SK-N-SH (cell line): ENCODE measurements around the gene PIGP. TPM values are rescaled to one million over a fixed set of nuclear protein-coding genes. Genes with fewer than 3 reads are reported as not detected.

ENCODE experiments used
- CTCF ChIA-PET: fragments of 300-600, 350-600 bp; formaldehyde crosslinking; extraction: SDS; loops from one replicate; lab custom pipeline; 2021; lab: Yijun Ruan, JAX
- POLR2A ChIA-PET: fragments of 350-600 bp; sonication (Branson Sonifier 250); formaldehyde crosslinking; extraction: SDS; loops from one replicate; lab custom pipeline; 2020; ENCODE audit warnings: antibody characterized with exemption, inconsistent platforms; lab: Yijun Ruan, JAX
- DNase-seq: peaks from one replicate; pipeline ENCODE4 v3.0.0; 2012
- H2AFZ ChIP-seq: fragments of 200-600 bp; sonication (generic); 2 replicates; pipeline ENCODE4 v1.8.1; 2016; ENCODE audit warnings: antibody characterized with exemption, mild to moderate bottlenecking, low read depth
- H3F3A ChIP-seq: fragments of 200-600 bp; sonication (generic); replicated peaks from 2 replicates; pipeline ENCODE3; 2016; ENCODE audit warnings: antibody characterized with exemption, mild to moderate bottlenecking; ENCODE audit not compliant: insufficient read depth
- H3K27ac ChIP-seq, 2 experiments: fragments of 200-500 bp in 1 of 2; fragments of 200-600 bp in 1 of 2; sonication (Bioruptor generic) in 1 of 2; sonication (generic), shearing (Covaris generic) in 1 of 2; 2 replicates each; pipeline versions ENCODE4 v1.5.1 to v1.6.1; 2014 to 2016; ENCODE audit warnings: low read depth in 2 of 2, inconsistent platforms in 1 of 2, low read length in 1 of 2, mild to moderate bottlenecking in 1 of 2, mixed read lengths in 1 of 2
- H3K27me3 ChIP-seq: fragments of 200-600 bp; sonication (generic), shearing (Covaris generic); 2 replicates; pipeline ENCODE4 v1.6.1; 2016; ENCODE audit warnings: mixed run types; ENCODE audit not compliant: insufficient read depth
- H3K36me3 ChIP-seq, 2 experiments: fragments of 200-500 bp in 1 of 2; fragments of 200-600 bp in 1 of 2; sonication (Bioruptor generic) in 1 of 2; sonication (generic) in 1 of 2; replicated peaks in 1 of 2; 2 replicates each; pipeline versions ENCODE3 to v1.5.1; 2014 to 2016; ENCODE audit warnings: low read length in 1 of 2, mild to moderate bottlenecking in 1 of 2; ENCODE audit not compliant: insufficient read depth in 2 of 2, control insufficient read depth in 1 of 2
- H3K4me1 ChIP-seq, 2 experiments: fragments of 200-500 bp in 1 of 2; fragments of 200-600 bp in 1 of 2; sonication (Bioruptor generic) in 1 of 2; sonication (generic), shearing (Covaris generic) in 1 of 2; 2 replicates each; pipeline versions ENCODE4 v1.5.1 to v1.6.1; 2014 to 2016; ENCODE audit warnings: low read depth in 1 of 2, low read length in 1 of 2, mixed run types in 1 of 2; ENCODE audit not compliant: insufficient read depth in 2 of 2, control insufficient read depth in 1 of 2
- H3K4me2 ChIP-seq: fragments of 200-600 bp; sonication (generic), shearing (Covaris generic); 2 replicates; pipeline ENCODE4 v1.6.1; 2017; ENCODE audit warnings: mixed run types
- H3K4me3 ChIP-seq, 2 experiments: fragments of 200-500 bp in 1 of 2; fragments of 200-600 bp in 1 of 2; sonication (Bioruptor generic) in 1 of 2; sonication (generic), shearing (Covaris generic) in 1 of 2; 2 replicates each; pipeline versions ENCODE4 v1.5.1 to v1.8.1; 2014 to 2016; ENCODE audit warnings: low read depth in 2 of 2, inconsistent platforms in 1 of 2, low read length in 1 of 2, mild to moderate bottlenecking in 1 of 2, mixed read lengths in 1 of 2, moderate library complexity in 1 of 2
- H3K79me2 ChIP-seq: fragments of 200-600 bp; sonication (generic); 2 replicates; pipeline ENCODE4 v1.8.1; 2017; ENCODE audit warnings: mild to moderate bottlenecking; ENCODE audit not compliant: insufficient read depth
- H3K9ac ChIP-seq: fragments of 200-600 bp; sonication (generic); 2 replicates; pipeline ENCODE4 v1.6.1; 2017; ENCODE audit warnings: mixed run types
- H3K9me2 ChIP-seq: fragments of 200-600 bp; sonication (generic); 2 replicates; pipeline ENCODE4 v1.6.1; 2017; ENCODE audit warnings: mixed run types
- H3K9me3 ChIP-seq: fragments of 200-600 bp; sonication (generic); 2 replicates; pipeline ENCODE4 v1.6.1; 2017; ENCODE audit warnings: mixed run types, mild to moderate bottlenecking, moderate library complexity
- H4K20me1 ChIP-seq: fragments of 200-600 bp; sonication (generic); 2 replicates; pipeline ENCODE4 v1.6.1; 2017; ENCODE audit warnings: mild to moderate bottlenecking, mixed run types; ENCODE audit not compliant: insufficient read depth
- EP300 ChIP-seq, 2 experiments: IDR thresholded peaks; 2 replicates each; pipeline versions ENCODE4 v1.4.0 to v1.6.1; 2012; ENCODE audit warnings: borderline replicate concordance in 1 of 2, low read depth in 1 of 2, low read length in 1 of 2
- FOSL2 ChIP-seq: IDR thresholded peaks from 2 replicates; pipeline ENCODE4 v1.4.0; 2012; ENCODE audit warnings: low read depth, mild to moderate bottlenecking, moderate library complexity, borderline replicate concordance
- POLR2AphosphoS5 ChIP-seq: IDR thresholded peaks from 2 replicates; pipeline ENCODE4 v1.6.1; 2012; ENCODE audit warnings: low read depth, low read length
- RFX5 ChIP-seq: IDR thresholded peaks from 2 replicates; pipeline ENCODE4 v1.6.1; 2012; ENCODE audit warnings: mild to moderate bottlenecking, improper control_type of control experiment, low read length
- RXRA ChIP-seq: IDR thresholded peaks from 2 replicates; pipeline ENCODE4 v1.4.0; 2012; ENCODE audit warnings: low read depth, mild to moderate bottlenecking, borderline replicate concordance
- SIN3A ChIP-seq: IDR thresholded peaks from 2 replicates; pipeline ENCODE4 v1.6.1; 2012; ENCODE audit warnings: low read depth, mild to moderate bottlenecking, low read length, moderate library complexity, borderline replicate concordance
- TEAD4 ChIP-seq: IDR thresholded peaks from 2 replicates; pipeline ENCODE4 v1.4.0; 2012; ENCODE audit warnings: mild to moderate bottlenecking, borderline replicate concordance; ENCODE audit not compliant: insufficient read depth
- YY1 ChIP-seq: IDR thresholded peaks from 2 replicates; pipeline ENCODE4 v1.4.0; 2012; ENCODE audit warnings: low read depth, mild to moderate bottlenecking
- WGBS: methylation state at CpG from one replicate; pipeline ENCODE4 v1.1.6; 2017; ENCODE audit warnings: low lambda C conversion rate; 5-methylcytosine and 5-hydroxymethylcytosine counted together
- polyA plus RNA-seq, 3 experiments: library from polyadenylated mRNA; depleted of rRNA; stranded (reverse); fragments of >200 nt; gene quantifications; 2 replicates each; pipeline ENCODE4 v1.2.3, GENCODE V29; 2012
- TF ChIP-seq, protein P1 (sequence below): IDR thresholded peaks from 2 replicates; pipeline ENCODE4 v1.4.0; 2012; ENCODE audit warnings: low read depth
- TF ChIP-seq, protein P2 (sequence below): fragments of 200-600 bp; sonication (generic); IDR thresholded peaks from 2 replicates; pipeline ENCODE4 v1.6.1; 2017; ENCODE audit warnings: antibody characterized with exemption, mild to moderate bottlenecking, moderate library complexity

Gene PIGP
- polyA plus RNA-seq, 1 of the 3 experiments (the other 2 are of a cell fraction) = 28.3 TPM

DNA sequence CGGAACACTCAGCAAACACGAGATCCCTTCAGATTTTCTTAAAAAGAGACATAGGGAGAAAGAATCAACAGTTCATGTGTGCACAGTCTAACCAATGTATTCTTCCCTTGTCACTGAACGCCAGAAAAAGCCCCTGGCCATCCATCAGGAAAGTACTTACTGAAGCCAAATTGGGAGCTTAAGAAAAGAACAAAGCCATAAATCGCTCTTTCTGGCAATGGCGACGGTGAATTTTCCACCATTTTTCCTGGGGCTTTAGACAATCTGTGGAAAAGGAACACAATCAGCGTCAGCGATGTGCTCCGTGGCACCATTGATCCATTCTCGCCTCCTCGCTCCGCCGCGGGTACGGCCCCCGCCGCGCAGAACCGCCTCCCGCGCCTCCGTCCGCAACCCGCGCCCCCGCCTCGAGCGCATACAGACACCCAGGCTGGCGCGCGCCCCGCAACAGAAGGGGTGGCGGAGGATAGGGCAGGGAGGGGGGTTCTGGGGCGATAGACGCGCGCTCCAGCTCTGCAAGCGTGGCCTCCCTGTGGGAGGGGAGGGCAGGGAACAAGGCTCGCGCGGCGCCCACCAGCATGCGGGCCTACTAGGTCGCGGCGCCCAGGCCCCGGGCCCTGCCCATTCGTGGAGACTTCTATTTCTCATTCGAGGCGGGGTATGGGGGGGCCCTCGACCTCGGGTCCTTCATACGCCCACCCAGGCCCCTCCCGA is 440 bp downstream of the PIGP start:
- POLR2A ChIA-PET = no interaction called here
- no peaks in the 10 kb centered on the region for H3K27me3 ChIP-seq
- CTCF ChIA-PET = interaction anchor here (1.3 to 1.6 kb wide), 2 partner anchors 63 to 76 kb away, joined by 3 to 7 read pairs; no protein-coding TSS in a partner anchor
- no peaks in the 10 kb centered on the region for H3K9me2 ChIP-seq
- no peaks in the 10 kb centered on the region for H3F3A ChIP-seq
- H3K4me1 ChIP-seq = peaks cover 0 to 13% of the 10 kb centered on the region in 2 experiments; a peak in 2 of 4 replicates
- 2% methylated on average over 18 of the region's 54 CpGs for WGBS
- TF ChIP-seq POLR2AphosphoS5 (0 out of 2 replicates have a peak, but pooled peaks have one; percentile 1), YY1 (peak; percentile 33; the same call in 1 of the 2 replicates), SIN3A (0 out of 2 replicates have a peak, but pooled peaks have one; percentile 63), RXRA (no peak)
- TF ChIP-seq, protein P1, sequence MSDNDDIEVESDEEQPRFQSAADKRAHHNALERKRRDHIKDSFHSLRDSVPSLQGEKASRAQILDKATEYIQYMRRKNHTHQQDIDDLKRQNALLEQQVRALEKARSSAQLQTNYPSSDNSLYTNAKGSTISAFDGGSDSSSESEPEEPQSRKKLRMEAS = peak; percentile 15; the same call in 1 of the 2 replicates
- no peak for DNase-seq
- H3K9me3 ChIP-seq = no peaks in the 10 kb centered on the region
- H2AFZ ChIP-seq = peak overlapping the region; percentile 91
- H3K4me3 ChIP-seq = peak overlapping the region; percentile 76 to 98
- H3K9ac ChIP-seq = peak overlapping the region; percentile 95
- H3K79me2 ChIP-seq = peaks cover 55% of the 10 kb centered on the region
- H4K20me1 ChIP-seq = peaks cover 29% of the 10 kb centered on the region; the same call in 1 of the 2 replicates
- H3K36me3 ChIP-seq = peaks cover 22 to 30% of the 10 kb centered on the region in 2 experiments
- peak overlapping the region; percentile 90 to 97 for H3K27ac ChIP-seq
- H3K4me2 ChIP-seq = peak overlapping the region; percentile 93

DNA sequence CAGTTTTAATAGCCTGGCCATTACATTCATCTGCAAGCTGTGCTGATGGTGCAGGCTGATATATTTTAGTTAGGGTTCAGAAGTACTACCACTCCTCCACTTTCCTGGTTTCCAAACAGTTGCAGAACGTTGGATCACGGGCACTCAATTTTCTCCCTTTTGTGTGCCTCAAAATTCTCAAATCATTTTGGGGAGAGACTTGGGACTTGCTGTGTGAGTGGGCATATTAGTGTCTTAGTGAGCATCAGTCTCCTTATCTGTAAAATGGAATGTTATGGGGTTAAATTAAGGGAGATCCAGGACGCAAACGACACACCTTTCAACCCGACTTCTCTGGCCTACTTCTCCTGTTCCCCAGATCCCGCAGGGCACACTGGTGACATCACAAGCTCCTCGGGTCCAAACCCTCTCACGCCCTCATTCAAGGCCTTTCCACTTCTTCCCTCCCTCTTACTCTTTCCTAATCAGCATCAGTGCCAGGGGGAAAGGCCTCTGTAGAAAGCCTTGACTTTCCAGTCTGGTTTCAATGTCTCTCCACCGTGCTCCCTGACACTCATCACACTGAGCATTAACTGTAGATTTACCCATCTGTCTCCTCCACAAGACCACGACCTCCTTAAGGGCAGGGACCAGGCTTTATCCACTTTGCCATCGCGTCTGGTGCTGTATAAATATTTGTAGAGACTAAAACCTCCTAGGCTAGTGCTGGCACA is 1.2 kb downstream of the PIGP start:
- H3K27ac ChIP-seq = peak overlapping the region; percentile 90 to 97
- H3K36me3 ChIP-seq = peaks cover 26 to 31% of the 10 kb centered on the region in 2 experiments
- ChIA-PET POLR2A (no interaction called here), CTCF (interaction anchor here (1.2 to 2.1 kb wide), 6 partner anchors 20 to 95 kb away, joined by 3 to 8 read pairs (median 4); no protein-coding TSS in a partner anchor)
- H3K79me2 ChIP-seq = peaks cover 48% of the 10 kb centered on the region
- WGBS = 26% methylated on average over 12 of the region's 12 CpGs
- H3K4me3 ChIP-seq = peak overlapping the region; percentile 76 to 98
- peak overlapping the region; percentile 95 for H3K9ac ChIP-seq
- no peaks in the 10 kb centered on the region for H3F3A ChIP-seq
- H3K27me3 ChIP-seq = no peaks in the 10 kb centered on the region
- peaks cover 27% of the 10 kb centered on the region; the same call in 1 of the 2 replicates for H4K20me1 ChIP-seq
- peak overlapping the region; percentile 93 for H3K4me2 ChIP-seq
- H3K4me1 ChIP-seq = peaks cover 0 to 13% of the 10 kb centered on the region in 2 experiments; a peak in 2 of 4 replicates
- peak; percentile 34 for DNase-seq
- H3K9me3 ChIP-seq = no peaks in the 10 kb centered on the region
- peak overlapping the region; percentile 91 for H2AFZ ChIP-seq
- no peaks in the 10 kb centered on the region for H3K9me2 ChIP-seq
- TF ChIP-seq TEAD4 (no peak), FOSL2 (no peak), RFX5 (no peak), POLR2AphosphoS5 (peak; percentile 17; the same call in 1 of the 2 replicates), EP300 (IDR thresholded peaks at IDR 0.05; ENCODE audit: borderline replicate concordance in 1 of 2, low read depth in 1 of 2, low read length in 1 of 2) (no peak)
- TF ChIP-seq, protein P2, sequence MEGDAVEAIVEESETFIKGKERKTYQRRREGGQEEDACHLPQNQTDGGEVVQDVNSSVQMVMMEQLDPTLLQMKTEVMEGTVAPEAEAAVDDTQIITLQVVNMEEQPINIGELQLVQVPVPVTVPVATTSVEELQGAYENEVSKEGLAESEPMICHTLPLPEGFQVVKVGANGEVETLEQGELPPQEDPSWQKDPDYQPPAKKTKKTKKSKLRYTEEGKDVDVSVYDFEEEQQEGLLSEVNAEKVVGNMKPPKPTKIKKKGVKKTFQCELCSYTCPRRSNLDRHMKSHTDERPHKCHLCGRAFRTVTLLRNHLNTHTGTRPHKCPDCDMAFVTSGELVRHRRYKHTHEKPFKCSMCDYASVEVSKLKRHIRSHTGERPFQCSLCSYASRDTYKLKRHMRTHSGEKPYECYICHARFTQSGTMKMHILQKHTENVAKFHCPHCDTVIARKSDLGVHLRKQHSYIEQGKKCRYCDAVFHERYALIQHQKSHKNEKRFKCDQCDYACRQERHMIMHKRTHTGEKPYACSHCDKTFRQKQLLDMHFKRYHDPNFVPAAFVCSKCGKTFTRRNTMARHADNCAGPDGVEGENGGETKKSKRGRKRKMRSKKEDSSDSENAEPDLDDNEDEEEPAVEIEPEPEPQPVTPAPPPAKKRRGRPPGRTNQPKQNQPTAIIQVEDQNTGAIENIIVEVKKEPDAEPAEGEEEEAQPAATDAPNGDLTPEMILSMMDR = no peak
- TF ChIP-seq, all 33 proteins: peak for 1
